SK-N-SH treated with all-trans-retinoic acid at 6 μM for 48 hours (cell line): ENCODE results near the gene CTNNA3.

Experiments
- ATAC-seq: fragments of 200-7000 bp; cut with Tn5 transposase; 3 replicates; pipeline ENCODE4 v1.9.1; 2020; ENCODE audit warnings: mild to moderate bottlenecking, moderate library complexity
- ARNTL ChIP-seq: fragments of 450-650 bp; formaldehyde crosslinking; IDR thresholded peaks from 2 replicates; pipeline ENCODE4 v1.5.0; 2020; ENCODE audit warnings: low read depth, mild to moderate bottlenecking, moderate library complexity, borderline replicate concordance
- BACH2 ChIP-seq: fragments of 250-450 bp; sonication (Bioruptor Pico); IDR thresholded peaks from 2 replicates; pipeline ENCODE4 v1.9.0; 2021; ENCODE audit warnings: mild to moderate bottlenecking, borderline replicate concordance
- CSDC2 ChIP-seq: fragments of 250-450 bp; sonication (Bioruptor Pico); IDR thresholded peaks from 2 replicates; pipeline ENCODE4 v1.5.0; 2020; ENCODE audit warnings: mild to moderate bottlenecking, moderate library complexity
- CSRNP3 ChIP-seq: fragments of 250-450 bp; sonication (Bioruptor Pico); IDR thresholded peaks from 2 replicates; pipeline ENCODE4 v1.5.1; 2021; ENCODE audit warnings: mild to moderate bottlenecking, moderate library complexity
- ESRRG ChIP-seq: fragments of 250-450 bp; sonication (Bioruptor Pico); IDR thresholded peaks from 2 replicates; pipeline ENCODE4 v1.6.1; 2021; ENCODE audit warnings: mild to moderate bottlenecking
- GLIS3 ChIP-seq: fragments of 250-450 bp; sonication (Bioruptor Pico); IDR thresholded peaks from 2 replicates; pipeline ENCODE4 v1.5.0; 2020; ENCODE audit warnings: mild to moderate bottlenecking, moderate library complexity
- ISL1 ChIP-seq: fragments of 250-450 bp; sonication (Bioruptor Pico); IDR thresholded peaks from 2 replicates; pipeline ENCODE4 v2.1.2; 2022; ENCODE audit warnings: mild to moderate bottlenecking, moderate library complexity
- OSR1 ChIP-seq: fragments of 250-450 bp; sonication (Bioruptor Pico); IDR thresholded peaks from 2 replicates; pipeline ENCODE4 v1.8.0; 2022; ENCODE audit warnings: moderate library complexity, mild to moderate bottlenecking, inconsistent platforms
- PPARA ChIP-seq: fragments of 250-450 bp; sonication (Bioruptor Pico); IDR thresholded peaks from 2 replicates; pipeline ENCODE4 v1.5.0; 2020; ENCODE audit warnings: mild to moderate bottlenecking, borderline replicate concordance
- RARB ChIP-seq: fragments of 250-450 bp; sonication (Bioruptor Pico); IDR thresholded peaks from 2 replicates; pipeline ENCODE4 v1.8.0; 2021; ENCODE audit warnings: mild to moderate bottlenecking, moderate library complexity
- SNAI2 ChIP-seq: fragments of 250-450 bp; sonication (Bioruptor Pico); IDR thresholded peaks from 2 replicates; pipeline ENCODE4 v1.5.0; 2020; ENCODE audit warnings: mild to moderate bottlenecking, moderate library complexity
- TCF4 ChIP-seq: fragments of 250-450 bp; sonication (Bioruptor Pico); IDR thresholded peaks from 2 replicates; pipeline ENCODE4 v1.8.0; 2021; ENCODE audit warnings: mild to moderate bottlenecking, moderate library complexity, borderline replicate concordance
- TOX ChIP-seq: fragments of 250-450 bp; sonication (Bioruptor Pico); IDR thresholded peaks from 2 replicates; pipeline ENCODE4 v1.8.0; 2021; ENCODE audit warnings: mild to moderate bottlenecking, moderate library complexity, borderline replicate concordance
- TSHZ2 ChIP-seq: fragments of 250-450 bp; sonication (Bioruptor Pico); IDR thresholded peaks from 2 replicates; pipeline ENCODE4 v1.5.0; 2020; ENCODE audit warnings: mild to moderate bottlenecking, moderate library complexity
- ZC3H10 ChIP-seq: fragments of 250-450 bp; sonication (Bioruptor Pico); IDR thresholded peaks from 2 replicates; pipeline ENCODE4 v1.5.1; 2021; ENCODE audit warnings: mild to moderate bottlenecking, moderate library complexity
- ZFP3 ChIP-seq: fragments of 250-450 bp; sonication (Bioruptor Pico); IDR thresholded peaks from 2 replicates; pipeline ENCODE4 v1.5.0; 2020; ENCODE audit warnings: mild to moderate bottlenecking, moderate library complexity
- ZFP30 ChIP-seq: fragments of 450-650 bp; formaldehyde crosslinking; IDR thresholded peaks from 2 replicates; pipeline ENCODE4 v1.5.0; 2022; ENCODE audit warnings: mild to moderate bottlenecking, moderate library complexity
- ZNF565 ChIP-seq: fragments of 450-650 bp; formaldehyde crosslinking; conservative IDR thresholded peaks from 2 replicates; pipeline ENCODE4 v1.5.0; 2020; ENCODE audit warnings: low read depth, mild to moderate bottlenecking, moderate library complexity
- ZNF70 ChIP-seq: fragments of 450-650 bp; formaldehyde crosslinking; IDR thresholded peaks from 2 replicates; pipeline ENCODE4 v1.5.0; 2020; ENCODE audit warnings: mild to moderate bottlenecking, moderate library complexity
- ZNF8 ChIP-seq: fragments of 450-650 bp; formaldehyde crosslinking; IDR thresholded peaks from 2 replicates; pipeline ENCODE4 v1.5.0; 2020; ENCODE audit warnings: mild to moderate bottlenecking, moderate library complexity
- TF ChIP-seq, protein P1 (sequence below): fragments of 250-450 bp; sonication (Bioruptor Pico); IDR thresholded peaks from 2 replicates; pipeline ENCODE4 v1.8.0; 2021; ENCODE audit warnings: low read depth, mild to moderate bottlenecking, moderate library complexity, borderline replicate concordance
- TF ChIP-seq, protein P2 (sequence below): fragments of 250-450 bp; sonication (Bioruptor Pico); IDR thresholded peaks from 2 replicates; pipeline ENCODE4 v1.8.0; 2020; ENCODE audit warnings: mild to moderate bottlenecking, moderate library complexity, borderline replicate concordance

Gene CTNNA3

DNA sequence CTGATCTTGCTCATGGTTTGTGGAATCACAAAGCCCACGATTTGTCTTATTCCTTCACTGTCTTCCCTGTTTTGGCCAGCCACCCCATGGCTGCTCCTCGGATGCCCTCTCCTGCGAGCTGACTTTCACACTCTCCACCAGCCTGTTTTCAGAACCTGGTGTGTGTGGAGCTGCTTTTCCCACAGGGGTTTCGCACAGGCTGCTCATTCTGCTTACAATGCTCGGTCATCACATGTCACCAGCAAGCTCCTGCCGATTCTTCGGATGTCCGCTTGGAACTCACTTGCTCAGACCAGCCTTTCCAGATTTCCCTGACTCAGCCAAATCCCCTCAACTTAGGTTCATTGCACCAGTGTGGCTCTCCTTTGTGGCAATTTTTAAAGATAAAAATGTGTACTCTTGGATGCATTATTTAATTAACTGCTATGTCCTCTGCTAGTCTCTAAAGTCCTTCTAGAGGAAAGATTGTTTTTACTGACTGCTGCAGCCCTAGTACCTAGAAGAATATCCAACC lies 1788.7 kb downstream of the CTNNA3 start:
- ATAC-seq = no peak
- TF ChIP-seq ZNF565 (CRISPR knock-in tag) (no peak), PPARA (no peak), ZFP30 (CRISPR knock-in tag) (no peak), GLIS3 (CRISPR knock-in tag) (no peak), RARB (CRISPR knock-in tag) (no peak), SNAI2 (CRISPR knock-in tag) (no peak), BACH2 (no peak), ZNF8 (CRISPR knock-in tag) (no peak), CSDC2 (CRISPR knock-in tag) (no peak), ARNTL (no peak)
- TF ChIP-seq, protein P1, sequence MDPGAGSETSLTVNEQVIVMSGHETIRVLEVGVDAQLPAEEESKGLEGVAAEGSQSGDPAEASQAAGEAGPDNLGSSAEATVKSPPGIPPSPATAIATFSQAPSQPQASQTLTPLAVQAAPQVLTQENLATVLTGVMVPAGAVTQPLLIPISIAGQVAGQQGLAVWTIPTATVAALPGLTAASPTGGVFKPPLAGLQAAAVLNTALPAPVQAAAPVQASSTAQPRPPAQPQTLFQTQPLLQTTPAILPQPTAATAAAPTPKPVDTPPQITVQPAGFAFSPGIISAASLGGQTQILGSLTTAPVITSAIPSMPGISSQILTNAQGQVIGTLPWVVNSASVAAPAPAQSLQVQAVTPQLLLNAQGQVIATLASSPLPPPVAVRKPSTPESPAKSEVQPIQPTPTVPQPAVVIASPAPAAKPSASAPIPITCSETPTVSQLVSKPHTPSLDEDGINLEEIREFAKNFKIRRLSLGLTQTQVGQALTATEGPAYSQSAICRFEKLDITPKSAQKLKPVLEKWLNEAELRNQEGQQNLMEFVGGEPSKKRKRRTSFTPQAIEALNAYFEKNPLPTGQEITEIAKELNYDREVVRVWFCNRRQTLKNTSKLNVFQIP (CRISPR knock-in tag) = no peak

DNA sequence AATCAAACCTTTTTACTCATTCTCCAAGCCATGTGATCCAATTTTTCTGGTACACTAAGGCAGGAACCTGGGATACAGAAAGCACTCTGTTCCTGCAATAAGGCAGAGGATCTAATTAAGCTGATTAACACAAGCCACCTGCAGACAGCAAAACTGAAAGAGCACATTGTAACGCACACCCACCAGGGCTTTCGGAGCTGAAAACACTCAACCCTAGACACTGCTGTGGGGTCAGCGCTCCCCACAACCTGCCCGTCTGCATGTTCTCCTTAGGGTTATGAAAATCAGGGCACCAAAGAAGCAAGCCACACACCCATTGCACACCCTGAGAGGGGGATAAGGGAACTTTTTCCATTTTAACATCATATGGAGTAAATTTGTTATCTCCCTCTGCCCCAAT lies 1792.4 kb downstream of the CTNNA3 start:
- TF ChIP-seq, protein P2, sequence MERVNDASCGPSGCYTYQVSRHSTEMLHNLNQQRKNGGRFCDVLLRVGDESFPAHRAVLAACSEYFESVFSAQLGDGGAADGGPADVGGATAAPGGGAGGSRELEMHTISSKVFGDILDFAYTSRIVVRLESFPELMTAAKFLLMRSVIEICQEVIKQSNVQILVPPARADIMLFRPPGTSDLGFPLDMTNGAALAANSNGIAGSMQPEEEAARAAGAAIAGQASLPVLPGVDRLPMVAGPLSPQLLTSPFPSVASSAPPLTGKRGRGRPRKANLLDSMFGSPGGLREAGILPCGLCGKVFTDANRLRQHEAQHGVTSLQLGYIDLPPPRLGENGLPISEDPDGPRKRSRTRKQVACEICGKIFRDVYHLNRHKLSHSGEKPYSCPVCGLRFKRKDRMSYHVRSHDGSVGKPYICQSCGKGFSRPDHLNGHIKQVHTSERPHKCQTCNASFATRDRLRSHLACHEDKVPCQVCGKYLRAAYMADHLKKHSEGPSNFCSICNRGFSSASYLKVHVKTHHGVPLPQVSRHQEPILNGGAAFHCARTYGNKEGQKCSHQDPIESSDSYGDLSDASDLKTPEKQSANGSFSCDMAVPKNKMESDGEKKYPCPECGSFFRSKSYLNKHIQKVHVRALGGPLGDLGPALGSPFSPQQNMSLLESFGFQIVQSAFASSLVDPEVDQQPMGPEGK (CRISPR knock-in tag) = no peak
- no peak for TF ChIP-seq ESRRG (CRISPR knock-in tag)
- no peak for TF ChIP-seq SNAI2 (CRISPR knock-in tag)
- TF ChIP-seq ZFP3 = no peak
- no peak for TF ChIP-seq ZNF8 (CRISPR knock-in tag)
- no peak for TF ChIP-seq ZNF565 (CRISPR knock-in tag)
- TF ChIP-seq TOX (CRISPR knock-in tag) = no peak
- TF ChIP-seq CSRNP3 (CRISPR knock-in tag) = no peak
- no peak for TF ChIP-seq RARB (CRISPR knock-in tag)
- no peak for TF ChIP-seq ZFP30 (CRISPR knock-in tag)
- TF ChIP-seq OSR1 (CRISPR knock-in tag) = no peak
- TF ChIP-seq ISL1 (CRISPR knock-in tag) = no peak
- no peak for TF ChIP-seq TSHZ2 (CRISPR knock-in tag)
- TF ChIP-seq, all 23 proteins: peak for 0
- ATAC-seq = no peak

GRCh38 chr10:65900271-65900670 lies 1795.7 kb downstream of the CTNNA3 start:
- no peak for ATAC-seq
- TF ChIP-seq ESRRG (CRISPR knock-in tag) = no peak
- no peak for TF ChIP-seq GLIS3 (CRISPR knock-in tag)

GRCh38 chr10:65898055-65898454 lies 1797.9 kb downstream of the CTNNA3 start:
- ATAC-seq = no peak

More at GRCh38 chr10:65898055-65898454, 1797.9 kb downstream of the CTNNA3 start:
- no peak for TF ChIP-seq ZFP3
- TF ChIP-seq, protein P1 (CRISPR knock-in tag) = no peak
- no peak for TF ChIP-seq BACH2
- no peak for TF ChIP-seq ZNF565 (CRISPR knock-in tag)
- TF ChIP-seq ESRRG (CRISPR knock-in tag) = no peak
- TF ChIP-seq, protein P2 (CRISPR knock-in tag) = no peak
- TF ChIP-seq ZFP30 (CRISPR knock-in tag) = no peak
- no peak for TF ChIP-seq TCF4
- TF ChIP-seq RARB (CRISPR knock-in tag) = no peak
- TF ChIP-seq ZNF70 (CRISPR knock-in tag) = no peak
- no peak for TF ChIP-seq PPARA
- no peak for TF ChIP-seq ZC3H10
- TF ChIP-seq ZNF8 (CRISPR knock-in tag) = no peak
- TF ChIP-seq ARNTL = no peak
- TF ChIP-seq TOX (CRISPR knock-in tag) = no peak
- no peak for TF ChIP-seq CSDC2 (CRISPR knock-in tag)
